GM18867 (cell line): Measurements from ENCODE around the gene TSHR.
A peak's percentile ranks its signal among the peaks of the same experiment; 100 is the strongest.

Experiments used
- ATAC-seq: cut with Tn5 transposase; IDR thresholded peaks from one replicate; pipeline ENCODE4 v1.9.1; 2021; ENCODE audit warnings: mild to moderate bottlenecking, moderate library complexity; ENCODE audit not compliant: unreplicated experiment

TSHR gene

DNA sequence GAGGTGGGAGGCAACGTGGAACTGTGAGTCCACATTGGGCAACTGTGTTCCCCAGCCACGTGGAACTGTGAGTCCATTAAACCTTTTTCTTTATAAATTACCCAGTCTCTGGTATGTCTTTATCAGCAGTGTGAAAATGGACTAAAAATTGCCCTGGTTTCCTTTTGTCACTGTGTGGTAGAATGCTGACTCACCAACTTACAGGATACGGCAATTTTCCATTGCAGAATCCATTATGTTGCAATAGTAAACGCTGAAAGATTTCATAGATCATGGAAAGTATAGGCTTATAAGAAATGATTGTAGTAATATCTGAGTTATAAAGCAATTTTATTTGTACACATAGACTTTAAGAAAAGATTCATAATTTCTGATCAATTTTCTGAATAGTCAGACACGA is 172.4 kb downstream of the TSHR start:
- no peak for ATAC-seq

DNA sequence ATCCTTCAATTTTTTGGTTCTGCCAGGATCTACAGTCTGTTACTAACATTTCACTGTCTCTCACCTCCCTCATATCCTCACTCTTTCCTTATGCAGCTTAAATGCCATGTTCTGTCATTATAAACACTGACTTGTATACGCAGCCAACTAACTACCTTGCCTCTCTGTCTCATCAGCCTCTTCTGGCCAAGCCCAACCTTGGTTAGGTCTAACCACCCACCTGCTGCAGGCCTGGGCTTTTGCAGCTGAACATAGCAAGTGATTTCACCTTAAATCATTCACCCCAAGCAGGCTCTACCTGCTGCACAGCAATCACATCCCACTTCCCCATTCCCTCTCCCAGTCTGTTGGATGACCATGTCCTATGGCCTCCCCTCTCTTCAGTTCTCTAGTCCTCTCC is 173.8 kb downstream of the TSHR start:
- no peak for ATAC-seq

DNA sequence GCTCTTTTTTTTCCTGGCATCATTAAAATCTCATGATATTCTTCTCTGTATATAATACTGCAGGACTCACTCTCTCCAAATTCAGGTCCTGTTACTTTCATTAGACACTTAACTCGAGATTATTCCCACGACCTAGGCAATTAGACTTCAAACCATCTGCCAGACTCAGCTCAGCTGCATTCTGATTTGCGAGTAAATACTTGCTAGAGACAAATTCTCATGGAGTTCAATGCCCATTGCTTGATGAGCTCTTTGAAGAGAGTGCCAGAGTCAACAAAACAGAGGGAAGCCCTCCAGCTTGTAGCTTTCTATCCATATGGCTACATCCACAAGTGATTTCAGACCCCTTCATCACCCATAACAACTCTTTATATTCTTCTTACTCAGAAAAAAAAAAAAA is 177.0 kb downstream of the TSHR start:
- ATAC-seq: no peak

DNA sequence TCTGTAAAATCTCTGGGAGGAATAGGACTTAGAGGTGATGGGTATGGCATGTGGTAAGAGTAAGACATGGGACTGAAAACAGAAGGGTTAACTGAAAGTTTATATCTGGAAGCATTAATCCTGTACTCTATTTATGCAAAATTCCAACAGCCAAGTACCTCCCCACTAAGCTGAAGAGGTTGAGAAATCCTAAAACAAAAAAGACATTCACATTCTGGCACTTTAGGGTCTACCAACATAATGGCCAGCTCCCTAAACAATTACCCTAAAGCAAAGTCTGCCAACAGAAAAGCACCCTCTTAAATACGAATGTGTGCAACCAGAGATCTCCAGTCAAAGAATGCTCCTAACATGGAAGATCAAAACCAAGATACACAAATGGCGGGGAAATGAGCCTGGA is 178.0 kb downstream of the TSHR start:
- no peak for ATAC-seq

DNA sequence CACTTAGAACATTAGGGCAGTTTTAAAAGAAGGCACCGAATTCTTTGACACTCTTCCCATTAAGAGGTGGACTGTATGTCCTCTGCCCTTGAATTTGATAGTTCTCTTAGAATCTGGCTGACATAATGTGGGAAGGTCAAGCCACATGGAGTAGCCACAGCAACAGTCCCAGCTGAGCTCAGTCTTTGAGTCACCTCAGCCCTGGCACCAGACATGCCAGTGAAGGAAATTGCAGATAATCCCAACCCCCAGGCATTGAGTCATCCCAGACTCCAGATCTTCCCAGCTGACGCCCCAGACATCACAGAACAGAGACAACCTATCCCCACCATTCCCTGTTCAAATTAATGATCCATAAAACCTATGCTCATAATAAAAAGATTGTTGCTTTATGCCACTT is 181.9 kb downstream of the TSHR start:
- no peak for ATAC-seq

DNA sequence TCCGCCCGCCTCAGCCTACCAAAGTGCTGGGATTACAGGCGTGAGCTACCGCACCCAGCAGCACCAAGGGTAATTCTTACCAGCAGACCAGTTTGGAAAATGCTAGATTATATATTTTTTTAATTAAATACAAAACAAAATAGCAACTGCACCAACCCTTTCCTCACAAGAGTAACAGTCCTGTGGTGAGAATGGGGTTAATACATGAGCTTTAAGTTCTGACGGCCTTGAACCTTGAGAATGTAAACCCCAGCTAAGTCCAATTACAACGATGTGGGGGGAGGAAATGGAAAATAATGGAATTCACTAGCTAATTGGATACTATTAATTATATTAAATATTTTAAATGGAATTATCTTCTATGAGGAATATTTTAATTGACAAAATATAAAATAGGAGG is 183.0 kb downstream of the TSHR start:
- ATAC-seq: no peak

DNA sequence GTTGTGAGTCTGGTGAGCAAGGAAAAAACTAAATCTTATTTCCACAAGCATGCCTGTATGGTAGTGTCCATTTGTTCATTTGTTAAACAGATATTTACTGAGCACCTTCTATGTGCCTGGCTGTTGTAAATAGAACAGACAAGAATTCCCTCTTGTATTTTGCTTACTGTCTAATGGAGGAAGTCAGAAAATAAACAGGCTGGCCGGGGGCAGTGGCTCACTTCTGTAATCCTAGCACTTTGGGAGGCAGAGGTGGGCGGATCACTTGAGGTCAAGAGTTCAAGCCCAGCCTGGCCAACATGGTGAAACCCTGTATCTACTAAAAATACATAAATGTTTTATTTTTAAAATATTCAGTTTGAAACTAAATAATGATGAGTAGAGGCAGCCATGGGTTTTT is 186.0 kb downstream of the TSHR start:
- no peak for ATAC-seq

DNA sequence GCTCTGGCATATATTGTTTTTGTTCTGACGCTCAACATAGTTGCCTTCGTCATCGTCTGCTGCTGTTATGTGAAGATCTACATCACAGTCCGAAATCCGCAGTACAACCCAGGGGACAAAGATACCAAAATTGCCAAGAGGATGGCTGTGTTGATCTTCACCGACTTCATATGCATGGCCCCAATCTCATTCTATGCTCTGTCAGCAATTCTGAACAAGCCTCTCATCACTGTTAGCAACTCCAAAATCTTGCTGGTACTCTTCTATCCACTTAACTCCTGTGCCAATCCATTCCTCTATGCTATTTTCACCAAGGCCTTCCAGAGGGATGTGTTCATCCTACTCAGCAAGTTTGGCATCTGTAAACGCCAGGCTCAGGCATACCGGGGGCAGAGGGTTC is 188.4 kb downstream of the TSHR start:
- no peak for ATAC-seq

DNA sequence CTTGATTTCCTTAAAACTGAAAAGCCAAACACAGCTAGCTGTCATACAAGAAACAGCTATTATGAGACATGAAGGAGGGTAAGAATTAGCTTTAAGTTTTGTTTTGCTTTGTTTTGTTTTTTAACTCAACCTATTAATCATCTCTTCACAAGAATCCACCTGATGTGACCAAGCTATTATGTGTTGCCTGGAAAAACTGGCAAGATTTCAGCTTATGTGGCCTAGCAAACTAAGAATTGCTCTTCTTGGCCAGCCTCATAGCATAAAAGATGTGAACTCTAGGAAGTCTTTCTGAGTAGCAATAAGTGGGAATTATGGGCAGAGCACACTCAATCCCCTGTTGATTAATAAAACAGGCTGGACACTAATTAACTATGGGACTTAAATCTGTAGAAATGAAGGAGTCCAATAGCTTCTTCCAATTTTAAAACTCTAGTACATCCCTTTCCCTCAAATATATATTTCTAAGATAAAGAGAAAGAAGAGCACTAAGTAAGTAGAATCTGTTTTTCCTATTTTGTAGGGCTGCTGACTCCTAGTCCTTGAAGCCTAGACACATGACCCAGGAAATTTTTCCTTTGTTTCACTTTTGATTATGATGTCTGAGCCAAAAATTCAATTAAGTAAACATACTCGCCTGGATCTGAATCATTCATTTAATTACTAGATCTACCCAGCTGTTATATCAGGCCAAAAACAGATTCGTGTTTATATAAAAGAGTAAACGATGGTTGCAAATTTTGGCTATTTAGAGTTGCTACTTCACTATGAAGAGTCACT is 189.6 kb downstream of the TSHR start:
- ATAC-seq: no peak

DNA sequence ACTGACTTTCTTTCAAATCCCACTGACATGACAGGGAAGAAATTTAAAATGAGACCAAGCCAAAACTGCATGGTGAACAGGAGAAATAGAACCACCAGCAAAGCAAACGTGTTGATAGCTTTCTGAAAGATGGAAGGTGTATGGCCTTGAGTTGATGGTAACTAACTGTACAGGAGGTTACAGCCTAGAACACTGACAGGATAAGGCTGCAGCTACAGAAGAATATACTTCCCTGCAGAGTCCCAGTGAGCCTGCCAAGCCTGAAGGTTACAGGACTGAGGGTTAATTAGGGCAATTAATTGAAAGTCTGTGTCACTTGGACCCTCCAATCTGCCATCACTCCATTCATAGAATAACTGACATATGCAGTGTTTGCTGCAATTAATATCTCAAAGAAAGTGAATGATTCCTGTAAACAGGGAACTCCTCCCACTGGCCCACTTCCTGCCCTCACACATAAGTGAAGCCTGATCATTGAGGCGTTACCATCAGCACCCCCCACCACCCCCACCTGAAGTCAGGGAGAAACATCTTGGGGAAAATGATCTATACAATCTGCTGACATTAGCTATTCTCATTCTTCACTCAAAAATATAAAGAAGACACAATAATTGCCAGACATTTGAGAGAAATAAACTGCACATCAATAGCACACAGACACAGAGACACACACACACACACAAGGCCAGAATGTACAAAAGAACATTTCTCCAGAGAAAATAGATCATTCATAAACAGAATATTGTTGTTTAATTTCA is 191.9 kb downstream of the TSHR start:
- ATAC-seq: peak; percentile 47

DNA sequence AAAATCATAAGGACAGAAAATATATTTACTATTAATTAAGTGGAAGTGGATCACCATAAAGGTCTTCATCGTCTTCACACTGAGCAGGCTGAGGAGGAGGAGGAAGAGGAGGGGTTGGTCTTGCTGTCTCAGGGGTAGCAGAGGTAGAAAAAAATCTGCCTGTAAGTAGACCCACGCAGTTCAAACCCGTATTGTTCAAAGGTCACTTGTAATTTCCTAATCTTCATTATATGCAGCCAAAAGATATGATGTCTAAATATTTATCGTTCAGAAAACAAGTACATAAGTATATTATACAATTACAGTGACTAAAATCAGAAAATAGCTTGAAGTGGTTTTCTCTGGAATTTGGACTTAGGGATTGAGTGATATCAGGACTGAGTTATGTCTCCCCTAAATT is 193.2 kb downstream of the TSHR start:
- no peak for ATAC-seq

DNA sequence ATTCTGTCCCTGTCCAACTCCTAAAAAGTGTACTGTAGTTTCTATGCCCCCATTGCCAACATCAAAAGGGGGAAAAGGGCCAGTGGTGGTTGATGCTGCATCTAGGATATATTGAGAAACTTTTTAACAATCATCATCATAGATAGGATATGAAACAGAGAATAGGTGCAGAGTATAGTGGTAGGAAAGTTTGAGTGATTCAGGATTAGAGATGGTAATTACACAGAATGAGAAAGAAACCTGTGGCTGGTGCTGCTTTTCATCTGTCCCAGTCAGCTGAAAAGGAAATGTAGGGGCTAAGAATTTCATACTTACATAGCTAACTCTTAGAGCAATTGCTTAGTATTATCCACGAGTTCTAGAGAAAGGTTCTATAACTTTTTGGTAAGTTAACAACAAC is 197.8 kb downstream of the TSHR start:
- no peak for ATAC-seq

DNA sequence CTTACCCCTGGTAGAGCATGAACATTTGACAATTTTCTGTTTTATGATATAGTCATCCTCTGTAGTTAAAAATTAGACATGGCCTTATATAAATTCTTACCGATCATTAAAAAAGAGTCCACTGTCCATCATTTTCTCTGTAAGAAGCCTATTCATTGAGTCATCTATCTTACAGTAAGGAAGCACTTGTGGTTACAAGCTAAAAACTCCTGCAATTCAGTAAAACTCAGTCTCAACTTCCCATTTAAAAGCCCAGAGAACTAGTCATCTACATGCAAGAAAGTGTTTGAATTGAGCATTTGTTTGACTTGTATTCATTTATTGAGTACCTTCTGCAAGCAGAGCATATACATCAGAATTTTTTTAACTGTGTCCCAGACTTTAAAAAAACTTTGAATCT is 202.0 kb downstream of the TSHR start:
- ATAC-seq: no peak

DNA sequence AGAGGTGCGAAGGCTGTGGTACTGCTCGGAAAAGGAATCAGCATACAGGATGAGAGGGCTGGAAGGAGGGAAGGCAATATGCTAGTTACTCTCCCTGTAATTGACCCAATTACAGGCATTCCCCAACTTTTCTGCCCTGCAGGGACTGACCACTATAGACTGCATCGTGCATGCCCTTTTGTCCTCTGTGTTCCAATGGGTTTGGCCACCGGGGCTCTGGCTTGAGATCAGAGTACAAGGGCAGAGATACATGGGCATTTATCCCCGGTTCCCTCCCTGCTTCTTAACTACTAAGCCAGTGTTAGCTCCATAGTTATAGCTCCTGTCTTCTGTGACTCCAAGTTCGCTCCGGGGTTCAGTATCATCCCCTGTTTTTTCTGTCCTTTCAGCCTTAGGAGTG is 205.7 kb downstream of the TSHR start:
- ATAC-seq: no peak

DNA sequence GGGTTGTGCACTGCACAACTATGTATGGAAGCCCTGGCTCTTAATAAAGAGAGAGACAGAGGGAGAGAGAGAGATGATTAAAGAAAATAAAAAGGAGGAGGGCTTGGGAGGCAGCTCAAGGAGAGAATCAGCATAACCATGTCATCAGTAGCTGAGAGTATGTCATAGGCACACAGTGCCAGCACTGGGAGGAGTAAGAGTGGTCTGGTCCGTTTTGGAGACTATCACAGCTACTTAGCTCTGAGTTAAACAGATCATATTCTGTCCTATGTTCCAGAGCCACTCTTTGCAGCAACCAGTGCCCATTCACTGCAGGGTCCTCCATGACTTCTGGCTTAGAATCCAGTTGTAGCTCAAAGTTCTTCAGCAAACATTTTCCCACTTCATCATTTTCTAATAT is 206.3 kb downstream of the TSHR start:
- ATAC-seq: no peak

DNA sequence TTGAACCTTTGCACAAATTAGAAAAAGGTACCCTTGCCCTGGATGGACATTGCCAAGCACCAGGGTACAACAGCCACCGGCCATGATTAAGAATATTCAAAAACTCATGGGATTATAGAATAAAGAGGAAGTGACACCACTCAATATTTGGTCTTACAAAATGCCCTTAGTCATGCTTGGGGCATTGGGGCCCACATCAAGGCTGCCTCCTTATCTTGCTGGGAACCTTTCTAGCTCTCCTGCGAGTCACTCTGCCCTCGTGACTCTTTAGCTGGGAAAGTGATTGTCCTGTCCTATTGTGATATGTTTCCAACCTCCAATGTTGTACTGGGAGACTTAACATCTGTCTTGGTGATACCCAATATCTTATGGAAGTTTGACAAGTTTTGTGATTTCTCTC is 207.5 kb downstream of the TSHR start:
- ATAC-seq: no peak

DNA sequence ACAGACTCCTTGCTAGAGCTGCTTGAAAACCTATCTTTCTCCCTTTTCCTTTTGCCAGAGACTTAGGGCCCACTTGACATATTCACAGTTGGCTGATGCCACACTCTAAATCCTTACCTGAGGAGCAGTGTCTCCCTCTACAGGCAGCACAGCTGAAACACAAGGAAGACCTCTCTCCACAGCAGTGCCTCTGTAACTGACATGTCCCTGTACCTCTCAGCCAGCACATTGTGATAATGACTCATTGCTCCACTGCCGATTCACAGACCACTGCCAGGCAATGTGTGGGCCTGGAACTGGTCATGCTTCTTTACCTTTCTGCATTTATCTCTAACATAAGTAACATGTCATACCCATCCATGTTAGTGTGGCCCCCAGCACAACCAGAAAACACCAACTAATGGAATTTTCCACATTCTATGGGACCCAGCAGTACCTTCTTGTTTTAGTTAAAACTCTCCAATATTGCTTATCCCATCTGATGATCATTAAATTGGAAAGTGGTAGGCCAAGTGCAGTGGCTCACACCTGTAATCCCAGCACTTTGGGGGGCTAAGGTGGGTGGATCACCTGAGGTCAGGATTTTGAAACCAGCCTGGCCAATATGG is 208.8 kb downstream of the TSHR start:
- ATAC-seq: peak; percentile 94

DNA sequence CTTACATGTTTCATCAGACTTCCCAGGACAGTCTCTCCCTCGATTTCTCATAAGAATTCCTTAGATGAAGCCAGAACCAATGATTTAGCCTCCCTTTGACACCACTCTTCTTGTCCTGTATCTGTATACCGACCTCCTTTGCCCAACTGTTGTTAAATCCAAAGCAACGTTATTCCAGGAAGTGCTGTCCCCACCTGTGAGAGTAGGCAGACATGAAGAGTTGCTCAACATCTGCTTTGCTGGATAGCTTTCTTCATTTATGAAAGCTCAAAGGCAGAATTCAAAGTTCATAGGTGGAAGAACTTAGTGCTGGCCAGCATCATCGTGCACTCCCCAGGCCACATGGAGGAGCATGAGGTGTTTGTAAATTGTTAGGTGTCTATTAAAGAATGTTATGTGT is 209.8 kb downstream of the TSHR start:
- ATAC-seq: no peak

DNA sequence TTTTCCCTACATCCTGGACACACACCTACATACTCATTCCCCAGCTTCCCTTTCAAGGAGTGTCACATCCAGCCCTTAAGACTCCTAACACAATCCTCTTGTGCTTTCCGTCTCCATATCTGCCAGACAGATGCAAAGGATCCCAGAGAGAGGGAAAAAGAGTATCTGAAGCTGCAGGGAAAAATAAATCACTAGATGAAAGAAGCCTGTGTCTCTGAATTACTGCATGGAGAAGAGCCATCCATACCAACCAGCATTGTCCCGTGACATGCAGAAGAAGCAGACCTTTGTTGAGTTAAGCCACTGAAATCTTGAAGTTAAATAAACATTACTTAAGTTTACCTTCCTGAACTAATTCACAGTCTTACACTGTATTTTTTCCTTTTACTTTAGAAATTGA is 210.7 kb downstream of the TSHR start:
- no peak for ATAC-seq

DNA sequence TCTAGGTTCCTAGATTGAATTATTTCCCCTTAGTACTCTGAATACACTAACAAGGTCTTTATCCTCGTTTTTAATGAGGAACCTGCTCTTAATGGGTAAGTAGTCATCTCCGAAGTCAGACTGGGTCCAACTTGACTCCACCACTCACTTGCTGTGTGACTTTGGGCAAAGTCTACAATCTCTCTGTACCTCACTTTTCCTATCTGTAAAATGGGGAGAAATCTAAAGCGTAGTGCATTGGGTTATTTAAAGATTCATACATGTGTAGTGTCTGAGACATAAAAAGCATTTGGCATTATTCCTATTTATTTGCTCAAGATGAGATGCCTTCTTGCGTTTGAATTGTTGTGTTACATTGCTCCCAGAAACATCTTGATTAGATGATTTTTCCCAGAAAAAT is 213.8 kb downstream of the TSHR start:
- ATAC-seq: no peak

DNA sequence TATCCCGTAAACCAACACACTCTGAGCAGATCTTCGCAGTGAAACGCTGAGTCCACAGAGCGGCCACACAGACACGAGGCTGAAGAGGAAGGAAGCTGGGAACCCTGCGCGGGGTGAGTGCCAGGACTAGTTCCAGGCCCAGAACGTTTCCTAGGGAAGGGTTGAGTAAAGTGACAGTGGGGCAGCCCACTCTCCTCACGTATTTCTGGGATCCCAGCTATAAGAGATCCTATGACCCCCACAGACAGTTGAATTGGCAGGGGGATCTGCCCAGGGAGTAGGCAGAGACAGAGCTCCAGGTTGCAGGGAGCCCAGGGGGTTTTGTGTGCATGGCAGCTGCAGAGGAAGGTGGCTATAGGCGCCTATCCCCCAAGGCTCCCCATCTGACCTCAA is 214.3 kb downstream of the TSHR start:
- ATAC-seq: peak; percentile 10
